Esophagus muscularis mucosa (tissue), 3 donors: ENCODE measurements around the gene CHRNA1.

Source experiments
- CTCF ChIP-seq, 3 experiments: fragments of 200-600 bp in 2 of 3; fragments of 450-650 bp in 1 of 3; sonication (generic) in 2 of 3; IDR thresholded peaks; one replicate each; pipeline ENCODE4 v1.5.1; 2017 to 2019; ENCODE audit warnings: antibody characterized with exemption in 3 of 3, mild to moderate bottlenecking in 2 of 3, moderate library complexity in 1 of 3
- POLR2AphosphoS5 ChIP-seq, 2 donors: sonication (generic); formaldehyde crosslinking; IDR thresholded peaks; one replicate each; pipeline ENCODE4 v1.6.1; 2017; ENCODE audit warnings: antibody characterized with exemption in 2 of 2

GRCh38 chr2:174784316-174784715, 20.0 kb upstream of the CHRNA1 start:
- TF ChIP-seq CTCF (IDR thresholded peaks at IDR 0.05), result no peak
- no peak for TF ChIP-seq POLR2AphosphoS5 (IDR thresholded peaks at IDR 0.05)
